GM12875 (cell line): ENCODE results near the gene SLC3A2.
A peak's percentile ranks its signal among the peaks of the same experiment; 100 is the strongest.

Experiments
- H3K4me3 ChIP-seq: one replicate; pipeline ENCODE4 v1.5.1; 2011; ENCODE audit warnings: low read depth, low read length, control low read depth
- CTCF ChIP-seq: IDR thresholded peaks from 2 replicates; pipeline ENCODE4 v1.5.1; 2011; ENCODE audit warnings: low read depth, mild to moderate bottlenecking, control low read depth, inconsistent platforms, low read length, moderate library complexity, borderline replicate concordance; ENCODE audit not compliant: insufficient read depth

Gene SLC3A2

GRCh38 chr11:62850911-62851806 lies 29.5 kb upstream of the SLC3A2 start:
- TF ChIP-seq CTCF: no peak
- no peak overlapping the region for H3K4me3 ChIP-seq

GRCh38 chr11:62851807-62852522 lies 28.7 kb upstream of the SLC3A2 start:
- H3K4me3 ChIP-seq: no peak overlapping the region
- no peak for TF ChIP-seq CTCF

GRCh38 chr11:62852523-62853188 lies 28.0 kb upstream of the SLC3A2 start:
- TF ChIP-seq CTCF: no peak

GRCh38 chr11:62853279-62853965 lies 27.3 kb upstream of the SLC3A2 start:
- no peak for TF ChIP-seq CTCF
- H3K4me3 ChIP-seq: peak overlapping the region; percentile 89

More at GRCh38 chr11:62852523-62853188, 28.0 kb upstream of the SLC3A2 start:
- H3K4me3 ChIP-seq: peak overlapping the region; percentile 89

- peak overlapping the region; percentile 89 for H3K4me3 ChIP-seq
- TF ChIP-seq CTCF: no peak
These were observed 26.5 kb upstream of the SLC3A2 start for GRCh38 chr11:62854013-62854824.

- TF ChIP-seq CTCF: no peak
- H3K4me3 ChIP-seq: peak overlapping the region; percentile 89
These were observed 25.7 kb upstream of the SLC3A2 start for GRCh38 chr11:62854825-62855570.
